GM12878 (cell line): ENCODE measurements around the gene ZNF771. TPM values are rescaled to one million over a fixed set of nuclear protein-coding genes. Genes with fewer than 3 reads are reported as not detected.

ENCODE experiments used
- ATAC-seq: fragments of 200-7000 bp; cut with Tn5 transposase; 3 replicates; pipeline ENCODE4 v1.9.1; 2020; ENCODE audit warnings: mild to moderate bottlenecking, moderate library complexity
- BruUV-seq: library from RNA; stranded (reverse); fragments of 400-500 nt; replicated peaks from 2 replicates; lab custom pipeline; 2021; lab: Mats Ljungman, UMichigan
- CTCF ChIA-PET: fragments of 300-600 bp; sonication (Branson Sonifier 250); formaldehyde crosslinking; extraction: SDS; loops from one replicate; lab custom pipeline; 2021; ENCODE audit warnings: inconsistent platforms; lab: Yijun Ruan, JAX
- POLR2A ChIA-PET: fragments of 350-600 bp; formaldehyde crosslinking; extraction: SDS; loops from one replicate; lab custom pipeline; 2021; ENCODE audit warnings: inconsistent platforms; lab: Charles Lee
- RAD21 ChIA-PET: fragments of 300-600 bp; sonication (Branson Sonifier 250); formaldehyde crosslinking; loops from one replicate; lab custom pipeline; 2023; ENCODE audit warnings: antibody characterized with exemption; ENCODE audit not compliant: unreplicated experiment; lab: Charles Lee
- SMC1A ChIA-PET: fragments of 300-600 bp; sonication (Branson Sonifier 250); formaldehyde crosslinking; loops from one replicate; lab custom pipeline; 2023; ENCODE audit not compliant: unreplicated experiment, uncharacterized antibody; lab: Charles Lee
- DNase-seq: peaks from one replicate; pipeline ENCODE4 v3.0.0-alpha.2; 2011; ENCODE audit warnings: low read depth, low spot score
- FAIRE-seq: peaks from 3 replicates; lab custom pipeline; 2011; peaks lifted over from hg19 to GRCh38; lab: Jason Lieb, UNC
- H2AFZ ChIP-seq: 2 replicates; pipeline ENCODE4 v1.6.0; 2011; ENCODE audit warnings: low read depth, low read length, control low read depth; ENCODE audit not compliant: control insufficient read depth
- H3K27ac ChIP-seq: 2 replicates; pipeline ENCODE4 v1.5.1; 2011; ENCODE audit warnings: control low read depth; ENCODE audit not compliant: control insufficient read depth, insufficient read depth
- H3K27me3 ChIP-seq, 2 experiments: replicated peaks in 1 of 2; 2 replicates each; pipeline versions ENCODE4 v1.6.0 to v1.6.1; 2011; ENCODE audit warnings: low read length in 1 of 2; ENCODE audit not compliant: control insufficient read depth in 2 of 2, insufficient read depth in 2 of 2
- H3K36me3 ChIP-seq, 2 experiments: 2 replicates each; pipeline ENCODE4 v1.5.1; 2011; ENCODE audit warnings: low read length in 1 of 2; ENCODE audit not compliant: control insufficient read depth in 2 of 2, insufficient read depth in 2 of 2
- H3K4me1 ChIP-seq: 2 replicates; pipeline ENCODE4 v1.6.1; 2011; ENCODE audit warnings: mild to moderate bottlenecking, low read length, moderate library complexity, mixed read lengths; ENCODE audit not compliant: control insufficient read depth, insufficient read depth
- H3K4me2 ChIP-seq: 2 replicates; pipeline ENCODE4 v1.6.0; 2011; ENCODE audit warnings: control low read depth; ENCODE audit not compliant: control insufficient read depth, insufficient read depth
- H3K4me3 ChIP-seq: fragments of 200-600 bp; sonication (generic); 2 replicates; pipeline ENCODE4 v1.5.1; 2016
- H3K79me2 ChIP-seq: 2 replicates; pipeline ENCODE4 v1.6.0; 2011; ENCODE audit warnings: low read length; ENCODE audit not compliant: control insufficient read depth, insufficient read depth
- H3K9ac ChIP-seq: 2 replicates; pipeline ENCODE4 v1.8.0; 2011; ENCODE audit warnings: low read length, control low read depth, mixed read lengths; ENCODE audit not compliant: control insufficient read depth, insufficient read depth
- H3K9me3 ChIP-seq: replicated peaks from 3 replicates; pipeline ENCODE4 v1.5.1; 2011; ENCODE audit warnings: mild to moderate bottlenecking, low read length; ENCODE audit not compliant: control insufficient read depth, insufficient read depth
- H4K20me1 ChIP-seq: 2 replicates; pipeline ENCODE4 v1.6.0; 2011; ENCODE audit not compliant: control insufficient read depth, insufficient read depth
- NFXL1 ChIP-seq: fragments of 450-650 bp; IDR thresholded peaks from 2 replicates; pipeline ENCODE4 v1.6.1; 2017; ENCODE audit warnings: antibody characterized with exemption, mild to moderate bottlenecking, borderline replicate concordance
- PAX5 ChIP-seq: IDR thresholded peaks from 2 replicates; pipeline ENCODE4 v1.6.1; 2011; ENCODE audit warnings: low read depth, low read length, borderline replicate concordance
- POLR2AphosphoS2 ChIP-seq: IDR thresholded peaks from 2 replicates; pipeline ENCODE4 v1.6.1; 2011; ENCODE audit warnings: low read depth, mild to moderate bottlenecking, low read length, improper control_type of control experiment, moderate library complexity
- RB1 ChIP-seq: fragments of 450-650 bp; formaldehyde crosslinking; IDR thresholded peaks from 2 replicates; pipeline ENCODE4 v1.6.1; 2017; ENCODE audit warnings: mild to moderate bottlenecking, borderline replicate concordance
- SMARCA5 ChIP-seq: fragments of 450-650 bp; IDR thresholded peaks from 2 replicates; pipeline ENCODE4 v1.6.1; 2017; ENCODE audit warnings: mild to moderate bottlenecking
- STAT1 ChIP-seq: fragments of 450-650 bp; conservative IDR thresholded peaks from 2 replicates; pipeline ENCODE4 v1.6.1; 2014; ENCODE audit warnings: antibody characterized with exemption, mild to moderate bottlenecking
- WRNIP1 ChIP-seq: IDR thresholded peaks from 2 replicates; pipeline ENCODE4 v1.6.1; 2011; ENCODE audit warnings: low read depth, low read length, improper control_type of control experiment, borderline replicate concordance
- WGBS: methylation state at CpG from one replicate; pipeline ENCODE4 v1.1.6; 2016; ENCODE audit warnings: low lambda C conversion rate; ENCODE audit not compliant: insufficient replicate concordance, insufficient coverage; ENCODE audit errors: missing lambda C conversion rate; 5-methylcytosine and 5-hydroxymethylcytosine counted together
- in situ Hi-C: fragments of 300-500 bp; cut with MboI; formaldehyde crosslinking; loops from 9 replicates; pipeline ENCODE4 v1.14.3; 2018; ENCODE audit warnings: mixed read lengths
- intact Hi-C: fragments of 100-400 bp; cut with micrococcal nuclease; formaldehyde crosslinking; loops from one replicate; pipeline ENCODE4 v1.14.2; 2022; ENCODE audit not compliant: unreplicated experiment
- polyA plus RNA-seq, 11 experiments: library from polyadenylated mRNA; depleted of rRNA in 4 of 11; unstranded in 6 of 11; stranded (reverse) in 5 of 11; fragments of >200 nt; fragmentation: Nextera tagmentation in 4 of 11; fragmentation: Illumina TruSeq in 1 of 11; extraction: Ambion mirVana in 4 of 11; extraction: Trizol in 1 of 11; gene quantifications; 1 replicate in 1 of 11; 2 replicates in 10 of 11; pipeline versions ENCODE4 v1.2.1 to v1.2.3, GENCODE V29; 2011 to 2016; ENCODE audit warnings: inconsistent platforms in 2 of 11, missing spikeins in 2 of 11, low read depth in 1 of 11
- total RNA-seq, 4 experiments: library from RNA; depleted of rRNA in 3 of 4; stranded (reverse); fragments of >200 nt in 3 of 4; fragmentation: Illumina TruSeq in 1 of 4; extraction: Trizol in 1 of 4; gene quantifications; 2 replicates each; pipeline versions ENCODE4 v1.2.1 to v1.2.3, GENCODE V29; 2013 to 2021
- TF ChIP-seq, protein P1 (sequence below): fragments of 450-650 bp; IDR thresholded peaks from 2 replicates; pipeline ENCODE4 v1.6.1; 2017; ENCODE audit warnings: low read depth, mild to moderate bottlenecking, moderate library complexity
- TF ChIP-seq, protein P2 (sequence below): fragments of 450-650 bp; IDR thresholded peaks from 2 replicates; pipeline ENCODE4 v1.6.1; 2017; ENCODE audit warnings: mild to moderate bottlenecking
- TF ChIP-seq, protein P3 (sequence below): fragments of 450-650 bp; conservative IDR thresholded peaks from 2 replicates; pipeline ENCODE4 v1.6.1; 2017; ENCODE audit warnings: mild to moderate bottlenecking, moderate library complexity
- TF ChIP-seq, protein P4 (sequence below): IDR thresholded peaks from 2 replicates; pipeline ENCODE4 v1.6.1; 2012; ENCODE audit warnings: mild to moderate bottlenecking, low read depth, low read length

ZNF771 gene
- total and polyA plus RNA-seq, 10 of the 15 experiments (the other 5 are each of a cell fraction or from before 2014, with no cell fraction given), result 0.98 to 7.6 (median 3.7) TPM

DNA sequence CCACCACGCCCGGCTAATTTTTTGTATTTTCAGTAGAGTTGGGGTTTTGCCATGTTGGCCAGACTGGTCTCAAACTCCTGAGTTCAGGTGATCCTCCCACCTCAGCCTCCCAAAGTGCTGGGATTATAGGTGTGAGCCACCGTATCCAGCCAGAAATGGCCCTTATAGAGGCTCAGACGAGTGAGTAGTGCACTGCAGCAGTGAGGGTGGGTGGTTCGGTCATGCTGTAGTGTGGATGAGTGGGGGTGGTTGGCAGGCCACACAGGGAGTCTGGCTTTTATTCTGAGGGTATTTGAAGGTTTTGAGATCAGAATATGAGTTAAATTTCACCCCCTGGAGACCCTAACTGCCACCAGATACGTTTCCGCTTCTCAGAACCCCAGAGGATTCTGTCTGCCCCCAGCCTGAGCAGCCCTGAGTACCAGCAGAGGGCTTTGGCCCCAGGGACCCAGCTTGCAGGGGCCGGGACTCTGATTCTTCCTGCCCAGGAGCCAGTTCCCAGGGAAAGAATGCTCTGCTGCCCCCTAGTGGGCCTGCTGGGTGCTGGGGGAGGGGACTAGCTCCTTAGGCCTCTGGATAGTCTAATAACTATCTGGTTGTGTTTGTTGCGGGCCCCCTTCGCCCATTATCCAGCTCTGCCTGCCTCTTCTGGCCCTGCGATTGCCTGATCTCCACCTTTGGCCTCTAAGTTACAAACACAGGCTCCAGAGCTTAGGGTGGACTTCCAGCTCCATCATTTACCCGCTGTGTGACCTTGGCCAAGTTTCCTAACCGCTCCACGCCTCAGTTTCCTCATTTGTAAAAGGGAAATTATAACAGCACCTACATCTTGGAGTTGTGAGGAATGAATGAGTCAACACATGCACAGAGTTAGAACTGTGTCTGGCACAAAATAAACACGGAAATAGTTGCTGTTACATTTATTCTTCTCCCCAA is 2.0 kb downstream of the ZNF771 start:
- Histone ChIP-seq H3K9me3 (no peaks in the 10 kb centered on the region), H3K36me3 (peaks cover 0 to 2% of the 10 kb centered on the region in 2 experiments; a peak in 1 of 4 replicates), H3K27ac (no peak overlapping the region), H4K20me1 (no peaks in the 10 kb centered on the region), H3K79me2 (no peaks in the 10 kb centered on the region; the same call in 1 of the 2 replicates), H3K27me3 (no peaks in the 10 kb centered on the region), H3K4me2 (no peak overlapping the region), H3K4me1 (peaks cover 14% of the 10 kb centered on the region), H3K4me3 (no peak overlapping the region), H3K9ac (no peak overlapping the region), H2AFZ (peak overlapping the region; percentile 25)
- intact Hi-C loops, result loop anchor here (5.0 kb wide), 1 partner anchor 317 kb away; the partner anchor contains the start of gene TBX6
- POLR2A ChIA-PET, result interaction anchor here (0.6 to 2.4 kb wide), 16 partner anchors 9 to 365 kb away, joined by 3 to 12 read pairs (median 4); partner anchors contain the start of genes DCTPP1, SEPTIN1, TBX6 and ZNF48
- ATAC-seq (peak; percentile 77), DNase-seq (peak; percentile 62), FAIRE-seq (peak; percentile 88)
- TSS peak; percentile 46 for BruUV-seq
- 25% methylated on average over 15 of the region's 15 CpGs for WGBS
- in situ Hi-C loops, result loop anchor here (5.0 kb wide), 1 partner anchor 317 kb away; the partner anchor contains the start of gene TBX6
- SMC1A ChIA-PET, result interaction anchor here (0.5 to 3.8 kb wide), 21 partner anchors 8 to 317 kb away, joined by 3 to 18 read pairs (median 4); partner anchors contain the start of genes DCTPP1, SEPTIN1, TBC1D10B and TBX6
- CTCF ChIA-PET, result interaction anchor here (0.5 to 8.1 kb wide), 41 partner anchors 10 to 372 kb away, joined by 3 to 70 read pairs (median 5); partner anchors contain the start of genes CD2BP2, DCTPP1, MYL11 and SEPTIN1
- RAD21 ChIA-PET, result interaction anchor here (0.7 to 4.4 kb wide), 29 partner anchors 9 to 366 kb away, joined by 3 to 33 read pairs (median 4); partner anchors contain the start of genes CD2BP2, CORO1A, DCTPP1 and FBRS
- TF ChIP-seq, protein P1, sequence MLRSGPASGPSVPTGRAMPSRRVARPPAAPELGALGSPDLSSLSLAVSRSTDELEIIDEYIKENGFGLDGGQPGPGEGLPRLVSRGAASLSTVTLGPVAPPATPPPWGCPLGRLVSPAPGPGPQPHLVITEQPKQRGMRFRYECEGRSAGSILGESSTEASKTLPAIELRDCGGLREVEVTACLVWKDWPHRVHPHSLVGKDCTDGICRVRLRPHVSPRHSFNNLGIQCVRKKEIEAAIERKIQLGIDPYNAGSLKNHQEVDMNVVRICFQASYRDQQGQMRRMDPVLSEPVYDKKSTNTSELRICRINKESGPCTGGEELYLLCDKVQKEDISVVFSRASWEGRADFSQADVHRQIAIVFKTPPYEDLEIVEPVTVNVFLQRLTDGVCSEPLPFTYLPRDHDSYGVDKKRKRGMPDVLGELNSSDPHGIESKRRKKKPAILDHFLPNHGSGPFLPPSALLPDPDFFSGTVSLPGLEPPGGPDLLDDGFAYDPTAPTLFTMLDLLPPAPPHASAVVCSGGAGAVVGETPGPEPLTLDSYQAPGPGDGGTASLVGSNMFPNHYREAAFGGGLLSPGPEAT, result 0 out of 2 replicates have a peak, but pooled peaks have one; percentile 48
- TF ChIP-seq, protein P2, sequence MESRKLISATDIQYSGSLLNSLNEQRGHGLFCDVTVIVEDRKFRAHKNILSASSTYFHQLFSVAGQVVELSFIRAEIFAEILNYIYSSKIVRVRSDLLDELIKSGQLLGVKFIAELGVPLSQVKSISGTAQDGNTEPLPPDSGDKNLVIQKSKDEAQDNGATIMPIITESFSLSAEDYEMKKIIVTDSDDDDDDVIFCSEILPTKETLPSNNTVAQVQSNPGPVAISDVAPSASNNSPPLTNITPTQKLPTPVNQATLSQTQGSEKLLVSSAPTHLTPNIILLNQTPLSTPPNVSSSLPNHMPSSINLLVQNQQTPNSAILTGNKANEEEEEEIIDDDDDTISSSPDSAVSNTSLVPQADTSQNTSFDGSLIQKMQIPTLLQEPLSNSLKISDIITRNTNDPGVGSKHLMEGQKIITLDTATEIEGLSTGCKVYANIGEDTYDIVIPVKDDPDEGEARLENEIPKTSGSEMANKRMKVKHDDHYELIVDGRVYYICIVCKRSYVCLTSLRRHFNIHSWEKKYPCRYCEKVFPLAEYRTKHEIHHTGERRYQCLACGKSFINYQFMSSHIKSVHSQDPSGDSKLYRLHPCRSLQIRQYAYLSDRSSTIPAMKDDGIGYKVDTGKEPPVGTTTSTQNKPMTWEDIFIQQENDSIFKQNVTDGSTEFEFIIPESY, result no peak
- TF ChIP-seq RB1, result peak; percentile 69; the same call in 1 of the 2 replicates
- TF ChIP-seq POLR2AphosphoS2, result no peak
- no peak for TF ChIP-seq NFXL1
- TF ChIP-seq WRNIP1, result 0 out of 2 replicates have a peak, but pooled peaks have one; percentile 57
- peak; percentile 92 for TF ChIP-seq SMARCA5
- TF ChIP-seq, protein P3, sequence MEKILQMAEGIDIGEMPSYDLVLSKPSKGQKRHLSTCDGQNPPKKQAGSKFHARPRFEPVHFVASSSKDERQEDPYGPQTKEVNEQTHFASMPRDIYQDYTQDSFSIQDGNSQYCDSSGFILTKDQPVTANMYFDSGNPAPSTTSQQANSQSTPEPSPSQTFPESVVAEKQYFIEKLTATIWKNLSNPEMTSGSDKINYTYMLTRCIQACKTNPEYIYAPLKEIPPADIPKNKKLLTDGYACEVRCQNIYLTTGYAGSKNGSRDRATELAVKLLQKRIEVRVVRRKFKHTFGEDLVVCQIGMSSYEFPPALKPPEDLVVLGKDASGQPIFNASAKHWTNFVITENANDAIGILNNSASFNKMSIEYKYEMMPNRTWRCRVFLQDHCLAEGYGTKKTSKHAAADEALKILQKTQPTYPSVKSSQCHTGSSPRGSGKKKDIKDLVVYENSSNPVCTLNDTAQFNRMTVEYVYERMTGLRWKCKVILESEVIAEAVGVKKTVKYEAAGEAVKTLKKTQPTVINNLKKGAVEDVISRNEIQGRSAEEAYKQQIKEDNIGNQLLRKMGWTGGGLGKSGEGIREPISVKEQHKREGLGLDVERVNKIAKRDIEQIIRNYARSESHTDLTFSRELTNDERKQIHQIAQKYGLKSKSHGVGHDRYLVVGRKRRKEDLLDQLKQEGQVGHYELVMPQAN, result peak; percentile 18; the same call in 1 of the 2 replicates
- peak; percentile 42; the same call in 1 of the 2 replicates for TF ChIP-seq PAX5
- TF ChIP-seq, protein P4, sequence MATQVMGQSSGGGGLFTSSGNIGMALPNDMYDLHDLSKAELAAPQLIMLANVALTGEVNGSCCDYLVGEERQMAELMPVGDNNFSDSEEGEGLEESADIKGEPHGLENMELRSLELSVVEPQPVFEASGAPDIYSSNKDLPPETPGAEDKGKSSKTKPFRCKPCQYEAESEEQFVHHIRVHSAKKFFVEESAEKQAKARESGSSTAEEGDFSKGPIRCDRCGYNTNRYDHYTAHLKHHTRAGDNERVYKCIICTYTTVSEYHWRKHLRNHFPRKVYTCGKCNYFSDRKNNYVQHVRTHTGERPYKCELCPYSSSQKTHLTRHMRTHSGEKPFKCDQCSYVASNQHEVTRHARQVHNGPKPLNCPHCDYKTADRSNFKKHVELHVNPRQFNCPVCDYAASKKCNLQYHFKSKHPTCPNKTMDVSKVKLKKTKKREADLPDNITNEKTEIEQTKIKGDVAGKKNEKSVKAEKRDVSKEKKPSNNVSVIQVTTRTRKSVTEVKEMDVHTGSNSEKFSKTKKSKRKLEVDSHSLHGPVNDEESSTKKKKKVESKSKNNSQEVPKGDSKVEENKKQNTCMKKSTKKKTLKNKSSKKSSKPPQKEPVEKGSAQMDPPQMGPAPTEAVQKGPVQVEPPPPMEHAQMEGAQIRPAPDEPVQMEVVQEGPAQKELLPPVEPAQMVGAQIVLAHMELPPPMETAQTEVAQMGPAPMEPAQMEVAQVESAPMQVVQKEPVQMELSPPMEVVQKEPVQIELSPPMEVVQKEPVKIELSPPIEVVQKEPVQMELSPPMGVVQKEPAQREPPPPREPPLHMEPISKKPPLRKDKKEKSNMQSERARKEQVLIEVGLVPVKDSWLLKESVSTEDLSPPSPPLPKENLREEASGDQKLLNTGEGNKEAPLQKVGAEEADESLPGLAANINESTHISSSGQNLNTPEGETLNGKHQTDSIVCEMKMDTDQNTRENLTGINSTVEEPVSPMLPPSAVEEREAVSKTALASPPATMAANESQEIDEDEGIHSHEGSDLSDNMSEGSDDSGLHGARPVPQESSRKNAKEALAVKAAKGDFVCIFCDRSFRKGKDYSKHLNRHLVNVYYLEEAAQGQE, result no peak
- no peak for TF ChIP-seq STAT1
